ENCODE results near the gene ACYP1. TPM values are rescaled to one million over a fixed set of nuclear protein-coding genes. Genes with fewer than 3 reads are reported as not detected.

ACYP1 gene
- total and polyA plus RNA-seq, 7 donors: 7.1 to 25.9 (median 12.1) TPM

GRCh38 chr14:75092698-75093097 is 28.9 kb upstream of the ACYP1 start:
- intact Hi-C loops (cut with DNase I): loop anchor here in 1 of 2 donors (2.0 kb wide), 1 partner anchor 152 kb away; no protein-coding TSS in a partner anchor
- Histone ChIP-seq H3K27me3 (ENCODE audit: insufficient read depth in 3 of 3, low read length in 2 of 3) (no peaks in the 10 kb centered on the region), H3K36me3 (ENCODE audit: insufficient read depth in 1 of 2, low read depth in 1 of 2) (peaks cover 3 to 98% of the 10 kb centered on the region in 2 donors), H3K4me3 (no peak overlapping the region), H3K9me3 (no peaks in the 10 kb centered on the region), H3K27ac (no peak overlapping the region), H3K4me1 (peaks cover 6% of the 10 kb centered on the region)
- TF ChIP-seq CTCF (IDR thresholded peaks at IDR 0.05): no peak
- WGBS, 3 donors: 56 to 61% (median 58%) methylated on average over 2 of the region's 2 CpGs
- ATAC-seq: no peak
- DNase-seq: no peak

GRCh38 chr14:75091251-75091650 is 27.4 kb upstream of the ACYP1 start:
- no peaks in the 10 kb centered on the region for H3K9me3 ChIP-seq
- H3K36me3 ChIP-seq (ENCODE audit: insufficient read depth in 1 of 2, low read depth in 1 of 2): peaks cover 9 to 100% of the 10 kb centered on the region in 2 donors
- no peak overlapping the region for H3K4me3 ChIP-seq
- intact Hi-C loops (cut with DNase I): no loop called here
- H3K27me3 ChIP-seq (ENCODE audit: insufficient read depth in 3 of 3, low read length in 2 of 3): no peaks in the 10 kb centered on the region
- WGBS, 3 donors: 80 to 93% (median 83%) methylated on average over 8 of the region's 8 CpGs
- ATAC-seq: no peak
- DNase-seq: no peak
- TF ChIP-seq CTCF (IDR thresholded peaks at IDR 0.05): no peak
- H3K4me1 ChIP-seq: no peaks in the 10 kb centered on the region
- H3K27ac ChIP-seq: no peak overlapping the region

GRCh38 chr14:75090353-75090752 is 26.5 kb upstream of the ACYP1 start:
- peaks cover 9 to 100% of the 10 kb centered on the region in 2 donors for H3K36me3 ChIP-seq (ENCODE audit: insufficient read depth in 1 of 2, low read depth in 1 of 2)
- H3K4me3 ChIP-seq: no peak overlapping the region
- no peak for TF ChIP-seq CTCF (IDR thresholded peaks at IDR 0.05)
- WGBS, 3 donors: 88 to 99% (median 92%) methylated on average over 3 of the region's 3 CpGs
- no peaks in the 10 kb centered on the region for H3K27me3 ChIP-seq (ENCODE audit: insufficient read depth in 3 of 3, low read length in 2 of 3)
- H3K27ac ChIP-seq: no peak overlapping the region
- no peaks in the 10 kb centered on the region for H3K9me3 ChIP-seq
- intact Hi-C loops (cut with DNase I): no loop called here
- no peaks in the 10 kb centered on the region for H3K4me1 ChIP-seq
- ATAC-seq (no peak), DNase-seq (no peak)

- peak; percentile 76 for TF ChIP-seq CTCF (IDR thresholded peaks at IDR 0.05)
- Histone ChIP-seq H3K27me3 (ENCODE audit: insufficient read depth in 3 of 3, low read length in 2 of 3) (no peaks in the 10 kb centered on the region), H3K36me3 (ENCODE audit: insufficient read depth in 1 of 2, low read depth in 1 of 2) (peaks cover 15 to 100% of the 10 kb centered on the region in 2 donors), H3K4me1 (no peaks in the 10 kb centered on the region), H3K27ac (no peak overlapping the region), H3K4me3 (no peak overlapping the region), H3K9me3 (no peaks in the 10 kb centered on the region)
- intact Hi-C loops (cut with DNase I): loop anchor here (1.0 to 10.0 kb wide), 5 partner anchors 144 to 230 kb away; no protein-coding TSS in a partner anchor
- DNase-seq (no peak), ATAC-seq (peak; percentile 67 to 82 (median 70))
- 68 to 71% (median 69%) methylated on average over 7 of the region's 7 CpGs for WGBS, 3 donors
Observed at GRCh38 chr14:75088566-75089373, 24.9 kb upstream of the ACYP1 start.
